A549 treated with AZD9567 at 1 μM for 4 hours (cell line): ENCODE results near the gene MTARC2. TPM values are rescaled to one million over a fixed set of nuclear protein-coding genes. Genes with fewer than 3 reads are reported as not detected.

ENCODE experiments used
- total RNA-seq: library from RNA; stranded (reverse); fragments of 200-300 nt; extraction: Qiagen RNA extraction; gene quantifications from 5 replicates; pipeline ENCODE4 v1.2.3, GENCODE V29; 2022; ENCODE audit not compliant: insufficient read depth

Gene MTARC2
- total RNA-seq: 11.1 to 23.5 TPM (median 12.3 TPM) in 5 replicates

DNA sequence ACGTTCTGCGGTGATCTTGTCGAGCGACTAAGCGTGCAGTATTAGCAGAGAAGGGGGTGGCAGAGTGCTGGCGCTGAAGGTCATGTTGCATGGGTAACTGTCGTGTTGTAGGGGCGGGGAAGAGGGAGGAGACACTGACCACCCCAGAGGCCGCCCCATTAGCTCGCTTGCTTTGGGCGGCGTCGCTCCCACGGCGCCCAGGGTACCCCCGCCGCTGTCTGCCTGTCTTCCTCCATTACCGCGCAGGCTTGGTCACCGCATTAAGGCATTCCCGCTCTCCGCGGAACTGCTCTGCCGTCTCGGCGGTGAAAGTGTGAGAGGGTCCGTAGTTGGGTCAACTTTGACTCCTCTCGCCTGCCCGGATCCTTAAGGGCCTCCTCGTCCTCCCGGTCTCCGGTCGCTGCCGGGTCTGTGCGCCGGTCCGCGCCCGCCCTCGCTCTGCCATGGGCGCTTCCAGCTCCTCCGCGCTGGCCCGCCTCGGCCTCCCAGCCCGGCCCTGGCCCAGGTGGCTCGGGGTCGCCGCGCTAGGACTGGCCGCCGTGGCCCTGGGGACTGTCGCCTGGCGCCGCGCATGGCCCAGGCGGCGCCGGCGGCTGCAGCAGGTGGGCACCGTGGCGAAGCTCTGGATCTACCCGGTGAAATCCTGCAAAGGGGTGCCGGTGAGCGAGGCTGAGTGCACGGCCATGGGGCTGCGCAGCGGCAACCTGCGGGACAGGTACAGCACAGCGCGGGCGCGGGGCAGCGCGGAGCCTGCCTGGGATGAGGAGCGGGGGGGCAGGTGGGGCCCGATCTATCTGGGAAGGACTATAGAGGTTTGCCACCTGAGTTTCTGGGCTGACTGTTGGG is at the start of gene MTARC2:
Gene MTARC2, plus strand, starts transcription at position 234 of the 846 bp plus-strand sequence. Its CDS starts 210 bp downstream, at position 444.

DNA sequence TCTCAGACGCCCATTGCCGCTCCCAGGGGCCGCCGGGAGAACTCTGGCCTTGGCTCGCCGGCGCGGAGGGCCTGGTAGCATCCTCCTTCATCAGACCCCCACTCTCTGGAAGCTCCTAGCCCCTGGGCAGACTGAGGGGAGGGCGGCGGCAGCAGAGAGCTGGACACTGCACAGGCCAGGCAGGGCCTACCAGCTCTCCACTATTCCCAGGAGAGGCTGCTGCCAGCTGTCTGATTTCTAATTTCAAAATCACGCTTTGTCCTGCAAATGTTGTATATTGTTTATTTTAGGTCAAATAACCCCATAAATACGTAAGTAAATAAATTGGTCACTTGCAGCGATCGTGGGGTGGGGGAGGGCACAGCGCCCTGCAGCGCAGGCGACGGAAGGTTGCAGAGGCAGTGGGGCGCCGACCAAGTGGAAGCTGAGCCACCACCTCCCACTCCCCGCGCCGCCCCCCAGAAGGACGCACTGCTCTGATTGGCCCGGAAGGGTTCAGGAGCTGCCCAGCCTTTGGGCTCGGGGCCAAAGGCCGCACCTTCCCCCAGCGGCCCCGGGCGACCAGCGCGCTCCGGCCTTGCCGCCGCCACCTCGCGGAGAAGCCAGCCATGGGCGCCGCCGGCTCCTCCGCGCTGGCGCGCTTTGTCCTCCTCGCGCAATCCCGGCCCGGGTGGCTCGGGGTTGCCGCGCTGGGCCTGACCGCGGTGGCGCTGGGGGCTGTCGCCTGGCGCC is 38.4 kb downstream of the MTARC2 start, which contains the start of gene MTARC1:
Gene MTARC1, plus strand, starts transcription at position 577 of the 732 bp plus-strand sequence. Its CDS starts 32 bp downstream, at position 609.

Other genes with a start within 250 kb of the MTARC2 start
- gene MARK1, start 220.2 kb upstream of the MTARC2 start, total RNA-seq: 0.07 to 0.38 TPM (median 0.15 TPM) in 4 of 5 replicates, not detected in the other
- gene C1orf115, start 58.0 kb upstream of the MTARC2 start, total RNA-seq: 4.3 to 5.7 TPM (median 5.3 TPM) in 5 replicates
- gene MTARC1, start 38.6 kb downstream of the MTARC2 start, total RNA-seq: 7.6 to 12.2 TPM (median 9.1 TPM) in 5 replicates
- 1.5 to 3.7 TPM (median 3.3 TPM) in 5 replicates for gene HLX, start 131.1 kb downstream of the MTARC2 start, total RNA-seq